H9 (cell line): Measurements from ENCODE around the gene DOK6. TPM values are rescaled to one million over a fixed set of nuclear protein-coding genes. Genes with fewer than 3 reads are reported as not detected.

Experiments used
- DNase-seq: peaks from one replicate; pipeline ENCODE4 v3.0.0-alpha.2; 2017
- H2AFZ ChIP-seq: one replicate; pipeline ENCODE4 v1.6.1; 2013; ENCODE audit warnings: mild to moderate bottlenecking, low read length, control low read depth, moderate library complexity
- H2AK5ac ChIP-seq: 2 replicates; pipeline ENCODE4 v1.6.1; 2013; ENCODE audit warnings: low read length, control low read depth, mixed read lengths; ENCODE audit not compliant: insufficient read length
- H2BK120ac ChIP-seq: one replicate; pipeline ENCODE4 v1.6.1; 2013; ENCODE audit warnings: low read depth, mild to moderate bottlenecking, low read length, control low read depth, inconsistent platforms; ENCODE audit not compliant: poor library complexity, severe bottlenecking
- H2BK12ac ChIP-seq: 2 replicates; pipeline ENCODE4 v1.6.1; 2013; ENCODE audit warnings: low read length, control low read depth, mixed read lengths, low read depth; ENCODE audit not compliant: insufficient read length
- H2BK15ac ChIP-seq: 2 replicates; pipeline ENCODE4 v1.6.1; 2013; ENCODE audit warnings: low read depth, low read length, control low read depth
- H2BK20ac ChIP-seq: one replicate; pipeline ENCODE4 v1.6.1; 2013; ENCODE audit warnings: low read depth, mild to moderate bottlenecking, low read length, control low read depth, inconsistent platforms; ENCODE audit not compliant: poor library complexity, severe bottlenecking
- H2BK5ac ChIP-seq: 2 replicates; pipeline ENCODE4 v1.6.1; 2013; ENCODE audit warnings: low read length, control low read depth, mixed read lengths; ENCODE audit not compliant: insufficient read length
- H3K14ac ChIP-seq: 2 replicates; pipeline ENCODE4 v1.6.1; 2013; ENCODE audit warnings: low read length, control low read depth; ENCODE audit not compliant: insufficient read depth
- H3K18ac ChIP-seq: 2 replicates; pipeline ENCODE4 v1.6.1; 2013; ENCODE audit warnings: low read depth, mild to moderate bottlenecking, mixed read lengths, low read length, control low read depth; ENCODE audit not compliant: insufficient read length
- H3K23ac ChIP-seq: 2 replicates; pipeline ENCODE4 v1.6.1; 2013; ENCODE audit warnings: low read length, control low read depth, mixed read lengths, low read depth; ENCODE audit not compliant: insufficient read length
- H3K23me2 ChIP-seq: 2 replicates; pipeline ENCODE4 v1.6.1; 2013; ENCODE audit warnings: low read depth, mild to moderate bottlenecking, mixed read lengths, low read length, control low read depth; ENCODE audit not compliant: insufficient read length, poor library complexity, severe bottlenecking
- H3K27ac ChIP-seq: 2 replicates; pipeline ENCODE4 v1.5.1; 2013; ENCODE audit warnings: low read length, control low read depth, mixed read lengths, low read depth; ENCODE audit not compliant: insufficient read length
- H3K27me3 ChIP-seq: 2 replicates; pipeline ENCODE4 v1.6.1; 2013; ENCODE audit warnings: low read length, control low read depth, inconsistent platforms; ENCODE audit not compliant: insufficient read depth
- H3K4ac ChIP-seq: 2 replicates; pipeline ENCODE4 v1.6.1; 2013; ENCODE audit warnings: low read depth, mild to moderate bottlenecking, control low read depth, inconsistent platforms, low read length, moderate library complexity
- H3K4me1 ChIP-seq: 2 replicates; pipeline ENCODE4 v1.6.1; 2013; ENCODE audit warnings: low read length, control low read depth, inconsistent platforms; ENCODE audit not compliant: insufficient read depth
- H3K4me2 ChIP-seq: 2 replicates; pipeline ENCODE4 v1.6.1; 2013; ENCODE audit warnings: low read length, control low read depth, mixed read lengths; ENCODE audit not compliant: insufficient read length, insufficient read depth
- H3K56ac ChIP-seq: 2 replicates; pipeline ENCODE4 v1.6.1; 2013; ENCODE audit warnings: low read depth, mild to moderate bottlenecking, mixed read lengths, low read length, control low read depth; ENCODE audit not compliant: insufficient read length
- H3K79me1 ChIP-seq: 2 replicates; pipeline ENCODE4 v1.6.1; 2013; ENCODE audit warnings: low read depth, mild to moderate bottlenecking, moderate library complexity, low read length, control low read depth, inconsistent platforms; ENCODE audit not compliant: insufficient read depth, poor library complexity, severe bottlenecking
- H3K79me2 ChIP-seq: 2 replicates; pipeline ENCODE4 v1.6.1; 2013; ENCODE audit warnings: low read length, control low read depth, inconsistent platforms; ENCODE audit not compliant: insufficient read depth
- H3K9ac ChIP-seq: 2 replicates; pipeline ENCODE4 v1.6.1; 2013; ENCODE audit warnings: low read length, control low read depth, mixed read lengths; ENCODE audit not compliant: insufficient read length; ENCODE audit errors: extremely low read depth
- H3K9me3 ChIP-seq: one replicate; pipeline ENCODE4 v1.6.1; 2013; ENCODE audit warnings: low read depth, low read length, inconsistent platforms; ENCODE audit not compliant: control insufficient read depth
- H3T11ph ChIP-seq: one replicate; pipeline ENCODE4 v1.6.1; 2013; ENCODE audit warnings: mild to moderate bottlenecking, low read length, control low read depth, inconsistent platforms
- H4K20me1 ChIP-seq: one replicate; pipeline ENCODE4 v1.6.1; 2013; ENCODE audit not compliant: control insufficient read depth, insufficient read length, insufficient read depth
- H4K5ac ChIP-seq: 2 replicates; pipeline ENCODE4 v1.6.1; 2013; ENCODE audit warnings: low read depth, mild to moderate bottlenecking, mixed read lengths, low read length, control low read depth; ENCODE audit not compliant: insufficient read length
- H4K8ac ChIP-seq: replicated peaks from 2 replicates; pipeline ENCODE4 v1.6.1; 2013; ENCODE audit warnings: low read length, control low read depth, mixed read lengths, low read depth; ENCODE audit not compliant: insufficient read length
- H4K91ac ChIP-seq: 2 replicates; pipeline ENCODE4 v1.6.1; 2013; ENCODE audit warnings: low read depth, mild to moderate bottlenecking, moderate library complexity, mixed read lengths, low read length, control low read depth; ENCODE audit not compliant: insufficient read length
- H3K27ac Mint-ChIP-seq, 3 experiments: 2 replicates in 2 of 3; 3 replicates in 1 of 3; pipeline ENCODE4 v1.8.0; 2020 to 2021; ENCODE audit warnings: mixed read lengths in 3 of 3, mild to moderate bottlenecking in 1 of 3, moderate library complexity in 1 of 3
- H3K27me3 Mint-ChIP-seq: 2 replicates; pipeline ENCODE4 v1.8.0; 2021; ENCODE audit warnings: low read depth, mild to moderate bottlenecking, moderate library complexity, mixed read lengths
- H3K36me3 Mint-ChIP-seq, 3 experiments: 2 replicates in 2 of 3; 3 replicates in 1 of 3; pipeline ENCODE4 v1.8.0; 2020 to 2021; ENCODE audit warnings: low read depth in 3 of 3, mixed read lengths in 3 of 3; ENCODE audit not compliant: insufficient read depth in 1 of 3
- H3K4me1 Mint-ChIP-seq, 2 experiments: 2 replicates each; pipeline ENCODE4 v1.8.0; 2020; ENCODE audit warnings: mixed read lengths in 2 of 2
- H3K4me3 Mint-ChIP-seq, 2 experiments: 2 replicates in 1 of 2; 3 replicates in 1 of 2; pipeline ENCODE4 v1.8.0; 2020 to 2021; ENCODE audit warnings: mild to moderate bottlenecking in 2 of 2, mixed read lengths in 2 of 2, moderate library complexity in 1 of 2
- H3K9me3 Mint-ChIP-seq, 2 experiments: 2 replicates in 1 of 2; 3 replicates in 1 of 2; pipeline ENCODE4 v1.8.0; 2020; ENCODE audit warnings: mild to moderate bottlenecking in 2 of 2, mixed read lengths in 2 of 2, moderate library complexity in 1 of 2
- CTCF ChIP-seq: fragments of 200-600 bp; sonication (generic); conservative IDR thresholded peaks from 3 replicates; pipeline ENCODE4 v1.8.0; 2021; ENCODE audit warnings: antibody characterized with exemption, mild to moderate bottlenecking
- WGBS: extraction: QIAGEN DNeasy Blood & Tissue Kit; methylation state at CpG from one replicate; pipeline ENCODE4 v1.1.7; 2013; ENCODE audit warnings: missing lambda C conversion rate, low lambda C conversion rate, mixed read lengths; ENCODE audit not compliant: insufficient read length; ENCODE audit errors: extremely low coverage; 5-methylcytosine and 5-hydroxymethylcytosine counted together
- total RNA-seq: library from RNA; stranded (reverse); gene quantifications from 2 replicates; pipeline ENCODE4 v1.2.1, GENCODE V29; 2021

Gene DOK6
- total RNA-seq, 1 experiment from 2014 or later, result 0.20 TPM

DNA sequence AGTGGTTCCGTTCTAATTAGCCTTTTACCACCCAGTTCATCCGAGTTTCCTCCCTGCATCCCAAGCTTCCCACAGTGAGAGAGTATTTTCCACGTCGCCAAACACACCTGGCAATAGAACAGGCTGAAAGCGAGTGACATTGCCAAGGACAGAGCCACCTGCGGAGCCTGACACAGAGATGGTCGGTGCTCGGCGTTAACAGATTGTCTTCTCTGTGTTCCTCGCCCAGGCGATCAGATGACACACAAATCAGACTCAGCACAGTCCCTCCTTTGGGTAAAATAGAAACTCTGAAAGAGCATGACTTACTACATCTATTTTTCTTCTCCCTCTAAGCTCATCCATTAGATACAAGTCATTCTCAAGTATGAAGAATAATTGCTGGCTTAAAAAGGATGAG, 439.3 kb downstream of the DOK6 start:
- WGBS, result no CpG with 5 or more reads among the region's 11 CpGs
- Histone ChIP-seq H2BK5ac (no peak overlapping the region), H2BK15ac (no peak overlapping the region), H3K56ac (no peak overlapping the region), H3K23ac (no peak overlapping the region), H3K4ac (no peak overlapping the region), H3T11ph (no peak overlapping the region), H2BK120ac (no peak overlapping the region), H3K18ac (no peak overlapping the region), H3K27ac (no peak overlapping the region), H2BK12ac (no peak overlapping the region), H3K79me1 (no peaks in the 10 kb centered on the region), H3K14ac (no peak overlapping the region), H4K91ac (no peak overlapping the region), H4K8ac (no peak overlapping the region), H3K9me3 (no peaks in the 10 kb centered on the region), H4K20me1 (no peaks in the 10 kb centered on the region), H3K23me2 (no peaks in the 10 kb centered on the region), H3K27me3 (no peaks in the 10 kb centered on the region), H2AK5ac (no peak overlapping the region), H3K4me1 (no peaks in the 10 kb centered on the region), H4K5ac (no peak overlapping the region), H2AFZ (no peak overlapping the region), H3K4me2 (no peak overlapping the region), H2BK20ac (no peak overlapping the region), H3K9ac (no peak overlapping the region), H3K79me2 (no peaks in the 10 kb centered on the region)
- no peak for DNase-seq
- H3K9me3 Mint-ChIP-seq, result no peaks in the 10 kb centered on the region; a peak in 1 of 5 replicates
- peak overlapping the region in 1 of 3 experiments; percentile 18; a peak in 2 of 7 replicates for H3K27ac Mint-ChIP-seq
- no peaks in the 10 kb centered on the region for H3K27me3 Mint-ChIP-seq
- H3K4me1 Mint-ChIP-seq, result peaks cover 6 to 11% of the 10 kb centered on the region in 2 experiments
- TF ChIP-seq CTCF, result no peak
- H3K4me3 Mint-ChIP-seq, result no peak overlapping the region
- no peaks in the 10 kb centered on the region; a peak in 1 of 7 replicates for H3K36me3 Mint-ChIP-seq
